Hepatocyte (in vitro differentiated cells): ENCODE measurements around the gene CIAO2B.

Experiments
- CTCF ChIP-seq: fragments of 200-600 bp; sonication (generic); IDR thresholded peaks from 2 replicates; pipeline ENCODE4 v1.5.1; 2016; ENCODE audit warnings: antibody characterized with exemption, mild to moderate bottlenecking; ENCODE audit not compliant: poor library complexity
- EZH2 ChIP-seq: fragments of 200-600 bp; sonication (generic); IDR thresholded peaks from 2 replicates; pipeline ENCODE4 v1.6.1; 2016; ENCODE audit warnings: antibody characterized with exemption, mild to moderate bottlenecking, borderline replicate concordance
- EZH2phosphoT487 ChIP-seq: fragments of 200-600 bp; sonication (generic); IDR thresholded peaks from one replicate; pipeline ENCODE4 v1.6.1; 2018; ENCODE audit warnings: antibody characterized with exemption, mild to moderate bottlenecking, low read depth, moderate library complexity; ENCODE audit not compliant: unreplicated experiment, severe bottlenecking

- TF ChIP-seq CTCF: no peak
- TF ChIP-seq EZH2: no peak
- TF ChIP-seq EZH2phosphoT487: no peak
Measured at GRCh38 chr16:66904428-66904845, 29.8 kb downstream of the CIAO2B start.
